Vagina (tissue), 2 donors: Measurements from ENCODE around the gene ZNF664. TPM values are rescaled to one million over a fixed set of nuclear protein-coding genes. Genes with fewer than 3 reads are reported as not detected.

ENCODE experiments used
- DNase-seq, 2 donors: peaks; one replicate each; pipeline ENCODE4 v3.0.0-alpha.2; 2017; ENCODE audit errors: extremely low spot score in 2 of 2
- H3K27ac ChIP-seq: fragments of 200-600 bp; sonication (generic); one replicate; pipeline ENCODE4 v1.5.1; 2019
- H3K27me3 ChIP-seq: fragments of 200-600 bp; sonication (generic); one replicate; pipeline ENCODE4 v1.5.1; 2019
- H3K36me3 ChIP-seq, 2 donors: fragments of 200-600 bp; sonication (generic); one replicate each; pipeline ENCODE4 v1.5.1; 2017 to 2019
- H3K4me1 ChIP-seq: fragments of 200-600 bp; sonication (generic); one replicate; pipeline ENCODE4 v1.5.1; 2019
- H3K4me3 ChIP-seq, 2 donors: fragments of 200-600 bp; sonication (generic); 1 replicate in 1 of 2; 2 replicates in 1 of 2; pipeline ENCODE4 v1.5.1; 2016 to 2019
- H3K9me3 ChIP-seq: fragments of 200-600 bp; sonication (generic); one replicate; pipeline ENCODE4 v1.5.1; 2019
- POLR2A ChIP-seq, 2 donors: fragments of 450-650 bp; IDR thresholded peaks; one replicate each; pipeline ENCODE4 v1.6.1; 2017; ENCODE audit warnings: antibody characterized with exemption in 2 of 2, mild to moderate bottlenecking in 2 of 2, moderate library complexity in 2 of 2
- POLR2AphosphoS5 ChIP-seq, 2 donors: sonication (generic); formaldehyde crosslinking; IDR thresholded peaks; one replicate each; pipeline ENCODE4 v1.9.0; 2017; ENCODE audit warnings: antibody characterized with exemption in 2 of 2, mild to moderate bottlenecking in 2 of 2, low read depth in 1 of 2; ENCODE audit not compliant: insufficient read depth in 1 of 2
- intact Hi-C: fragments of 100-400 bp; cut with DNase I; formaldehyde crosslinking; loops from one replicate; pipeline ENCODE4 v1.15.1; 2023
- total RNA-seq: library from RNA; depleted of rRNA; stranded (reverse); fragments of >200 nt; gene quantifications from one replicate; pipeline ENCODE4 v1.2.3, GENCODE V29; 2016
- TF ChIP-seq, protein P1 (sequence below), 3 experiments: fragments of 450-650 bp in 2 of 3; fragments of 200-600 bp in 1 of 3; sonication (generic) in 1 of 3; IDR thresholded peaks; one replicate each; pipeline ENCODE4 v1.5.1; 2017 to 2019; ENCODE audit warnings: antibody characterized with exemption in 3 of 3, mild to moderate bottlenecking in 2 of 3, moderate library complexity in 2 of 3

ZNF664 gene
- total RNA-seq, 1 donor from 2014 or later, result 40.5 TPM

DNA sequence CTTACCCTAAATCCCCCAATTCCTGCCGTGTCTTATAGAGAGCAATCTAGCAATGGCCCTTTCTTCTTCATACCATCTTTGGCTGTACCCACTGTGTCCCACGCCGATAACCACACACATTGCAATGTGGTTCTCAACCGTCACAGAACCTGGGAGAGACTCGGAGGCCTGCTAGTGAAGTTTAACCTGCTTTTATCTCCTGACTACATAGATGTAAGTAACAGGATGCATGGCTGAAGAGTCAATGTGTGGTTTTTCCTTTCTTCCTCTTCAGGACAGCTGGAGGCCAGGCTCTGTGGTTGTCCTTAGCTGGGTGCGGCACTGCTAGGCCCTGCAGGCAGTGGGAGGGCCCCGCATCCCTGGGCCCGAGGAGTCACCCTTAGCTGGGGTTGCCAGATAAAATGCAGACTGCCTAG, 51.3 kb downstream of the ZNF664 start:
- no peak for DNase-seq
- intact Hi-C loops, result no loop called here
- Histone ChIP-seq H3K27ac (no peak overlapping the region), H3K36me3 (no peaks in the 10 kb centered on the region), H3K4me1 (peaks cover 20% of the 10 kb centered on the region), H3K4me3 (no peak overlapping the region), H3K27me3 (no peaks in the 10 kb centered on the region), H3K9me3 (no peaks in the 10 kb centered on the region)
- TF ChIP-seq POLR2A (IDR thresholded peaks at IDR 0.05), result no peak
- no peak for TF ChIP-seq POLR2AphosphoS5 (IDR thresholded peaks at IDR 0.05; ENCODE audit: insufficient read depth in 1 of 2, low read depth in 1 of 2)
- TF ChIP-seq, protein P1, sequence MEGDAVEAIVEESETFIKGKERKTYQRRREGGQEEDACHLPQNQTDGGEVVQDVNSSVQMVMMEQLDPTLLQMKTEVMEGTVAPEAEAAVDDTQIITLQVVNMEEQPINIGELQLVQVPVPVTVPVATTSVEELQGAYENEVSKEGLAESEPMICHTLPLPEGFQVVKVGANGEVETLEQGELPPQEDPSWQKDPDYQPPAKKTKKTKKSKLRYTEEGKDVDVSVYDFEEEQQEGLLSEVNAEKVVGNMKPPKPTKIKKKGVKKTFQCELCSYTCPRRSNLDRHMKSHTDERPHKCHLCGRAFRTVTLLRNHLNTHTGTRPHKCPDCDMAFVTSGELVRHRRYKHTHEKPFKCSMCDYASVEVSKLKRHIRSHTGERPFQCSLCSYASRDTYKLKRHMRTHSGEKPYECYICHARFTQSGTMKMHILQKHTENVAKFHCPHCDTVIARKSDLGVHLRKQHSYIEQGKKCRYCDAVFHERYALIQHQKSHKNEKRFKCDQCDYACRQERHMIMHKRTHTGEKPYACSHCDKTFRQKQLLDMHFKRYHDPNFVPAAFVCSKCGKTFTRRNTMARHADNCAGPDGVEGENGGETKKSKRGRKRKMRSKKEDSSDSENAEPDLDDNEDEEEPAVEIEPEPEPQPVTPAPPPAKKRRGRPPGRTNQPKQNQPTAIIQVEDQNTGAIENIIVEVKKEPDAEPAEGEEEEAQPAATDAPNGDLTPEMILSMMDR (IDR thresholded peaks at IDR 0.05), result no peak

DNA sequence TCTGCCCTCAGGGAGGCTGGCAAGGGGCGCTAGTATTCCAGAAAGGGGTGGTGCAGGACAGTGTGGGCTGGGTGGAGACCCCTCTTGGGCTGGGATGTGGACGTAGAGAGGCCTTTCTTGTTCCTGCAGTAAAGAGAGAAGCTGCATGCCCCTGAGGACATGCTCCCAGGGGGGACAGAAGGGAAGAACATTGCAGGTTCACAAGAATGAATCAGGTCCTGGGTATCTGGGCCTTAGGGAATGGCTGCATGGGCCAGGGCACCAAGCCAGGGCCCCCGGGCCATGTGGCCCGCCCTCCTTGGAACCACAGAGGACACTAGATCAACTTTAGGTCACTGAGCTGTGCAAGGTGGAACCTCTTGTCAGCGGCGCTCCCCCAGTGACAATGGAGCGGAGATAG, 51.8 kb downstream of the ZNF664 start:
- H3K36me3 ChIP-seq, result no peaks in the 10 kb centered on the region
- H3K4me1 ChIP-seq, result peaks cover 18% of the 10 kb centered on the region
- H3K4me3 ChIP-seq, result no peak overlapping the region
- no peaks in the 10 kb centered on the region for H3K27me3 ChIP-seq
- DNase-seq, result no peak
- H3K27ac ChIP-seq, result no peak overlapping the region
- TF ChIP-seq POLR2AphosphoS5 (IDR thresholded peaks at IDR 0.05; ENCODE audit: insufficient read depth in 1 of 2, low read depth in 1 of 2) (no peak), POLR2A (IDR thresholded peaks at IDR 0.05) (no peak)
- TF ChIP-seq, protein P1 (IDR thresholded peaks at IDR 0.05), result no peak
- no peaks in the 10 kb centered on the region for H3K9me3 ChIP-seq
- intact Hi-C loops, result no loop called here

DNA sequence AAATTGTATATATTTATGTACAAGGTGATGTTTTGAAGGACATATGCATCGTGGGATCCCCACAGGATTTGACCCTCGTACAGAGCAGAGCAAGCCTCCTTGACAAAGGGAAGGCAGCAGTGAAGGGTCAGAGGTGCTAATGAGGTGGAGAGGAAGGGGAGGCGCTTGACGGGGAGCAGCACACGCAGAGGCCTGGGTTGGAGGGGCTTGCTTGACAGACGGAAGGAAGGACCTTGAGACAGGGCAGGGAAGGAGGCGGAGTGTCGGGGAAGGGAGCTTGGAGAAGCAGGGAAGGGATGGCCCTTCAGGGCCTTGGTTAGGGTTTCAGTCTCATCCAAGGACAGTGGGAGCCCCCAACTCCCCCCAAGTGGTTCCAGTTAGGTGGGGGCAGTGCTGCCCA, 52.6 kb downstream of the ZNF664 start:
- TF ChIP-seq POLR2A (IDR thresholded peaks at IDR 0.05), result no peak
- TF ChIP-seq POLR2AphosphoS5 (IDR thresholded peaks at IDR 0.05; ENCODE audit: insufficient read depth in 1 of 2, low read depth in 1 of 2), result no peak
- TF ChIP-seq, protein P1 (IDR thresholded peaks at IDR 0.05), result no peak
- Histone ChIP-seq H3K4me1 (peaks cover 17% of the 10 kb centered on the region), H3K9me3 (no peaks in the 10 kb centered on the region), H3K27ac (no peak overlapping the region), H3K27me3 (no peaks in the 10 kb centered on the region), H3K36me3 (no peaks in the 10 kb centered on the region), H3K4me3 (no peak overlapping the region)
- no peak for DNase-seq
- intact Hi-C loops, result no loop called here

DNA sequence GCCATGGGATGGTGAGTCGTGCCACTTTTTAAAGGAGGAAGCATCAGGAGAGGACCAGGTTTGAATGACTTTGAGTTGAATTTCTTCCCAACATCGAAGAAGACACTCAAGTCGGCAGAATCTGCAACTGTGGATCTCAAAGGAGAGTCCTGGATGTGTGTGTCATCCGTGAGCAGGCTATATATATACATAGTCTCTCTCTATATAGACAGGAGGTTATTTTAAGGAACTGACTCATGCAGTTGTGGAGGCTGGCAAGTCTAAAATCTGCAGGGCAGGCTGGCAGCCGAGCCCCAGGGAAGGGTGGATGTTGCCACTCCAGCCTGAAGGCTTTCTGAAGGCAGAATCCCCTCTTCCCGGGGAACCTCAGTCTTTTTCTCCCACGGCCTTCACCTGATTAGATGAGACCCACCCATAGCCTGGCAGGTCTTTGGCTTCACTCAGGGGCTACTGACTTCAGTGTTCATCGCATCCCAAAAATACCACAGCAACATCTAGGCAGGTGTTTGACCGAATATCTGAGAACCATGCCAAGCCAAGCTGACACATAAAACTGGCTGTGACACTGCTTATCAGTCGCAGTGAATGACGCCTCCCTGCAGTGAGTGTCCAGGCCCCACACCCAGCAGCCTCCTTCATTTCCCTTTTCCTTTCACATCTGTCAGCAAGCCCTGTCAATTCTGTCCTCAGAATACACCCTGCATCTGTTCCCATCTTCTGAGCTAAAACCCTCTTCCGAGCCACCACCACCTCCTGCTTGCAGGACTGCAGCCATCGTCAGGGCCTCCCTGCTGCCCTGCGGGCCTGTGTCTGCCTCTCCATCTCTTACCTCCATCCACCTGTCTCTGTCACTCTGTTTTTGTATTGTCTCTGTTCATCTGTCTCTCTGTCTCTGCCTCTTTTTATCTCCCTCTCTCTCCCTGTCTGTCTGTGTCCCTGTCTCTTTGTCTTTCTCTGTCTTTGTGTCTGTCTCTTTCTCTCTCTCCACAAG, 54.0 kb downstream of the ZNF664 start:
- Histone ChIP-seq H3K36me3 (no peaks in the 10 kb centered on the region), H3K9me3 (no peaks in the 10 kb centered on the region), H3K4me1 (peaks cover 13% of the 10 kb centered on the region), H3K27me3 (no peaks in the 10 kb centered on the region), H3K27ac (no peak overlapping the region), H3K4me3 (no peak overlapping the region)
- TF ChIP-seq, protein P1 (IDR thresholded peaks at IDR 0.05), result no peak
- no peak for TF ChIP-seq POLR2A (IDR thresholded peaks at IDR 0.05)
- TF ChIP-seq POLR2AphosphoS5 (IDR thresholded peaks at IDR 0.05; ENCODE audit: insufficient read depth in 1 of 2, low read depth in 1 of 2), result no peak
- no peak for DNase-seq
- intact Hi-C loops, result no loop called here
